Gastroesophageal sphincter (tissue), 3 donors: ENCODE data around the gene MAML3.

Experiments used
- CTCF ChIP-seq, 4 experiments: fragments of 200-600 bp in 2 of 4; fragments of 450-650 bp in 2 of 4; sonication (generic) in 1 of 4; IDR thresholded peaks; one replicate each; pipeline ENCODE4 v1.5.1; 2017 to 2019; ENCODE audit warnings: antibody characterized with exemption in 4 of 4, mild to moderate bottlenecking in 2 of 4, moderate library complexity in 2 of 4
- EP300 ChIP-seq: sonication (generic); formaldehyde crosslinking; IDR thresholded peaks from one replicate; pipeline ENCODE4 v1.6.1; 2017; ENCODE audit warnings: antibody characterized with exemption, mild to moderate bottlenecking
- POLR2A ChIP-seq, 2 donors: fragments of 450-650 bp; IDR thresholded peaks; one replicate each; pipeline ENCODE4 v1.6.1; 2017; ENCODE audit warnings: antibody characterized with exemption in 2 of 2, mild to moderate bottlenecking in 2 of 2, moderate library complexity in 1 of 2

- no peak for TF ChIP-seq CTCF (IDR thresholded peaks at IDR 0.05)
- TF ChIP-seq POLR2A (IDR thresholded peaks at IDR 0.05): no peak
- TF ChIP-seq EP300: no peak
Observed at GRCh38 chr4:139865537-139865936, 288.4 kb downstream of the MAML3 start.
